GM18499 (cell line): ENCODE data around the gene SULT1C2.

ENCODE experiments used
- ATAC-seq: cut with Tn5 transposase; IDR thresholded peaks from one replicate; pipeline ENCODE4 v1.9.1; 2021; ENCODE audit warnings: moderate number of reproducible peaks; ENCODE audit not compliant: insufficient read depth, unreplicated experiment

SULT1C2 gene

GRCh38 chr2:108287169-108287568 is 1.5 kb upstream of the SULT1C2 start:
- ATAC-seq = no peak

- ATAC-seq = no peak
These were observed 5.2 kb downstream of the SULT1C2 start for GRCh38 chr2:108293850-108294249.

GRCh38 chr2:108297436-108298141 is 8.9 kb downstream of the SULT1C2 start:
- ATAC-seq = no peak

- no peak for ATAC-seq
These were observed 12.9 kb downstream of the SULT1C2 start for GRCh38 chr2:108301558-108301957.

- ATAC-seq = peak; percentile 65
These were observed 16.3 kb downstream of the SULT1C2 start for GRCh38 chr2:108304975-108305374.

GRCh38 chr2:108305901-108306300 is 17.2 kb downstream of the SULT1C2 start:
- ATAC-seq = no peak

GRCh38 chr2:108309903-108310302 is 21.2 kb downstream of the SULT1C2 start:
- no peak for ATAC-seq

GRCh38 chr2:108314586-108315296 is 26.0 kb downstream of the SULT1C2 start:
- ATAC-seq = no peak

GRCh38 chr2:108315444-108315934 is 26.8 kb downstream of the SULT1C2 start:
- no peak for ATAC-seq

GRCh38 chr2:108316033-108316432 is 27.3 kb downstream of the SULT1C2 start:
- no peak for ATAC-seq

- ATAC-seq = no peak
These were observed 28.0 kb downstream of the SULT1C2 start for GRCh38 chr2:108316461-108317258.

- ATAC-seq = no peak
These were observed 31.7 kb downstream of the SULT1C2 start for GRCh38 chr2:108320326-108320922.

GRCh38 chr2:108323619-108324018 is 34.9 kb downstream of the SULT1C2 start:
- ATAC-seq = no peak

GRCh38 chr2:108324531-108325255 is 36.0 kb downstream of the SULT1C2 start:
- no peak for ATAC-seq

- no peak for ATAC-seq
These were observed 37.1 kb downstream of the SULT1C2 start for GRCh38 chr2:108325756-108326155.

GRCh38 chr2:108329771-108330170 is 41.1 kb downstream of the SULT1C2 start:
- ATAC-seq = no peak

GRCh38 chr2:108330979-108331378 is 42.3 kb downstream of the SULT1C2 start:
- ATAC-seq = no peak

- no peak for ATAC-seq
These were observed 57.3 kb downstream of the SULT1C2 start for GRCh38 chr2:108345951-108346350.

- ATAC-seq = no peak
These were observed 58.1 kb downstream of the SULT1C2 start for GRCh38 chr2:108346827-108347226.

- ATAC-seq = no peak
These were observed 59.1 kb downstream of the SULT1C2 start for GRCh38 chr2:108347786-108348185.
